KMS-11 (cell line): ENCODE measurements around the gene KLHL40.

ENCODE experiments used
- H2AFZ ChIP-seq: fragments of 200-600 bp; sonication (generic); 2 replicates; pipeline ENCODE4 v1.6.1; 2016; ENCODE audit warnings: antibody characterized with exemption, mixed run types, low read depth
- H3K27ac ChIP-seq: fragments of 200-600 bp; sonication (generic); 2 replicates; pipeline ENCODE4 v1.6.1; 2016; ENCODE audit warnings: mild to moderate bottlenecking, mixed run types
- H3K27me3 ChIP-seq: fragments of 200-600 bp; sonication (generic); 2 replicates; pipeline ENCODE4 v1.6.1; 2017; ENCODE audit warnings: mild to moderate bottlenecking, low read depth, mixed run types, moderate library complexity; ENCODE audit not compliant: insufficient read depth
- H3K36me3 ChIP-seq: fragments of 200-600 bp; sonication (generic); 2 replicates; pipeline ENCODE4 v1.6.1; 2017; ENCODE audit warnings: mild to moderate bottlenecking, mixed run types; ENCODE audit not compliant: insufficient read depth
- H3K4me1 ChIP-seq: fragments of 200-600 bp; sonication (generic); 2 replicates; pipeline ENCODE4 v1.6.1; 2016; ENCODE audit warnings: mild to moderate bottlenecking, low read depth, mixed run types; ENCODE audit not compliant: poor library complexity, severe bottlenecking
- H3K4me2 ChIP-seq: fragments of 200-600 bp; sonication (generic); 2 replicates; pipeline ENCODE4 v1.7.0; 2016; ENCODE audit warnings: mild to moderate bottlenecking, mixed run types
- H3K4me3 ChIP-seq: fragments of 200-600 bp; sonication (generic); IDR thresholded peaks from 2 replicates; pipeline ENCODE4 v1.6.1; 2017; ENCODE audit warnings: low read depth, low read length, mixed read lengths; ENCODE audit not compliant: insufficient read depth
- H3K79me2 ChIP-seq: fragments of 200-600 bp; sonication (generic); 2 replicates; pipeline ENCODE4 v1.6.1; 2016; ENCODE audit warnings: low read depth, mixed run types; ENCODE audit not compliant: insufficient read depth
- H3K9ac ChIP-seq: fragments of 200-600 bp; sonication (generic); 2 replicates; pipeline ENCODE4 v1.6.1; 2016; ENCODE audit warnings: mild to moderate bottlenecking, mixed run types
- H4K20me1 ChIP-seq: fragments of 200-600 bp; sonication (generic); 2 replicates; pipeline ENCODE4 v1.6.1; 2016; ENCODE audit warnings: mild to moderate bottlenecking, mixed run types; ENCODE audit not compliant: insufficient read depth
- TF ChIP-seq, protein P1 (sequence below): fragments of 200-600 bp; sonication (generic); conservative IDR thresholded peaks from 2 replicates; pipeline ENCODE4 v1.6.1; 2017; ENCODE audit warnings: low read depth, mild to moderate bottlenecking, antibody characterized with exemption, low read length, moderate library complexity, mixed read lengths

The KLHL40 gene

DNA sequence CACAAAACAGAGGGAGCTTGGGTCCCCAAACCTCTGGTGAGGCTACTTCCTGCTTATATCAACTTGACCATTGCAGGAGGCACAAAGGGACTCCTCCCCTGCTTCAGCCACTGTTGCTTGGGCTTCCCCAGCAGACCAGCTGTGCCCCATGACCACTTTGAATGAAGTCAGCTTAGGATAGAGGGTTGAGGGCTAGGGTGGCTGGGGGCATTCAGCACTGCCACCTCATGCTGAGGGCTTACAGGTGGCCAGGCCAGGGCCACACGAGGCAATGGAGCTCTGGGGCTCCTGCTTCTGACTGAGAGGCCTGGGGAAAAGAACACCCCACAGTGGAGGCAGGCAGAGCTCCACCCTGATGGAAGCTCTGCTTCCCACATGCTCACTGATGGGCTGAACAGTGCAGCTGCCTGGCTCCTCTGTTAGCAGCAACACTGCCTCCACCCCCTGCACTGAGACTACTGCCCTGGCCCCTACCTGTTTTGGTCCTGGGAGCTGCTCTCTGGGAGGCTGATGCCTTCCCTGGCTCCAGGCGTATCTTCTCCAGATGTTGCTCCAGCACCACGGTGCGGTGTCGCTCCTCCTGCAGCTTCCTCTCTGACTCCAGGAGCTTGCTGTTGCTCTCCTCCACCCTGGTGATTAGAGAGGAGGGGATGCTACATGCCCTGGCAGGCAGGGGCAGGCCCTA lies 27.5 kb downstream of the KLHL40 start:
- H2AFZ ChIP-seq, result no peak overlapping the region
- H3K4me2 ChIP-seq, result no peak overlapping the region

DNA sequence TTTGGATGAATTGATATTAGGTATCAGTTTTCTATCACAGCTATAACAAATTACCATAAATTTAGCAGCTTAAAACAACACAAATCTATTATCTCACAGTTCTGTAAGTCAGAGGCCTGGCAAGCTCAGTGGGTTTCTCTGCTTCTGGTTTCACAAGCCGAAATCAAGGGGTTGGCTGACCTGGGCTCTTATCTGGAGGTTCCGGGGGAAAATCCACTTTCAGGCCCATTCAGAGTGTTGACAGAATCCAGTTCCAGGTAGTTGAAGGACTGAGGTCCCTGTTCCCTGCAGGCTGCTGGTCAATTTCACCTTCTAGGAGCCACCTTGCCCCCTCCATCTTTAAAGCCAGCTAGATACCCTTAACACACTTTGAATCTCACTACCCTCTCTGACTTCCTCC lies 28.4 kb downstream of the KLHL40 start:
- Histone ChIP-seq H3K36me3 (no peaks in the 10 kb centered on the region), H2AFZ (no peak overlapping the region), H3K4me3 (no peak overlapping the region), H4K20me1 (no peaks in the 10 kb centered on the region), H3K4me2 (no peak overlapping the region), H3K27ac (no peak overlapping the region), H3K9ac (no peak overlapping the region), H3K27me3 (no peaks in the 10 kb centered on the region), H3K79me2 (no peaks in the 10 kb centered on the region), H3K4me1 (no peaks in the 10 kb centered on the region)
- TF ChIP-seq, protein P1, sequence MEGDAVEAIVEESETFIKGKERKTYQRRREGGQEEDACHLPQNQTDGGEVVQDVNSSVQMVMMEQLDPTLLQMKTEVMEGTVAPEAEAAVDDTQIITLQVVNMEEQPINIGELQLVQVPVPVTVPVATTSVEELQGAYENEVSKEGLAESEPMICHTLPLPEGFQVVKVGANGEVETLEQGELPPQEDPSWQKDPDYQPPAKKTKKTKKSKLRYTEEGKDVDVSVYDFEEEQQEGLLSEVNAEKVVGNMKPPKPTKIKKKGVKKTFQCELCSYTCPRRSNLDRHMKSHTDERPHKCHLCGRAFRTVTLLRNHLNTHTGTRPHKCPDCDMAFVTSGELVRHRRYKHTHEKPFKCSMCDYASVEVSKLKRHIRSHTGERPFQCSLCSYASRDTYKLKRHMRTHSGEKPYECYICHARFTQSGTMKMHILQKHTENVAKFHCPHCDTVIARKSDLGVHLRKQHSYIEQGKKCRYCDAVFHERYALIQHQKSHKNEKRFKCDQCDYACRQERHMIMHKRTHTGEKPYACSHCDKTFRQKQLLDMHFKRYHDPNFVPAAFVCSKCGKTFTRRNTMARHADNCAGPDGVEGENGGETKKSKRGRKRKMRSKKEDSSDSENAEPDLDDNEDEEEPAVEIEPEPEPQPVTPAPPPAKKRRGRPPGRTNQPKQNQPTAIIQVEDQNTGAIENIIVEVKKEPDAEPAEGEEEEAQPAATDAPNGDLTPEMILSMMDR, result no peak

More for the DNA sequence above, 27.5 kb downstream of the KLHL40 start:
- Histone ChIP-seq H3K27me3 (no peaks in the 10 kb centered on the region), H3K36me3 (no peaks in the 10 kb centered on the region), H3K27ac (no peak overlapping the region), H3K79me2 (no peaks in the 10 kb centered on the region), H3K9ac (no peak overlapping the region), H3K4me3 (no peak overlapping the region), H3K4me1 (no peaks in the 10 kb centered on the region), H4K20me1 (no peaks in the 10 kb centered on the region)
- TF ChIP-seq, protein P1, result no peak

DNA sequence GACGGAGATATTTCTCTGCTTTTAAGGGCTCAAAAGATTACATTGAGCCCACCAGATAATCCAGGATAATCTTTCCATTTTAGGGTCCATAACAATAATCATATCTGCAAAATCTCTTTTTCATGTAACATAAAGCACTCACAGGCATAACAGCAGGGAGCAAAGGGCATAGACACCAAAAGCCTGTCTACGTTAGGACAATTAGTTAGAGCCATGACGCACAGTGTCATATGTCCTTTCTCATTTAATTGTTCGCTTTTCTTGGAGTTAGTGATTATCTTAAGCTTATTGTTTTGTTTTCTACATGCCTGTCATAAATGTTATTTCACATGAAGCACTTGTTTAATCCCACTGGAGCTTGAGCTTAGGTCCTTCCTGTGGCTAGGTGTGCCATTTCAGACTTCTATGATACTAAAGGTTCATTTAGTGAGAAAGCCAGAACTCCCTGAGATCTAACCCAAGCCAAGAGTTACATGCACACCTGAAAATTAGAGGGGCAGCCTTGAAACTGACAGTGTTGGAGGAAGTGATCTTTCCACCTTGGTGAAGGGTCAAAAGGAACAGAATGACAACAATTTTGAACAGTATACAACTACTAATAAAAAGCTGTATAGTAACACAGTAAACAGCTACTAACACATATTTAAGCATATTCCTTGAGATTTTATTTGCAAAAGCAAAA lies 29.0 kb downstream of the KLHL40 start:
- Histone ChIP-seq H3K4me3 (no peak overlapping the region), H3K4me2 (no peak overlapping the region), H2AFZ (no peak overlapping the region), H3K27me3 (no peaks in the 10 kb centered on the region), H3K9ac (no peak overlapping the region), H3K27ac (no peak overlapping the region), H3K36me3 (no peaks in the 10 kb centered on the region), H3K4me1 (no peaks in the 10 kb centered on the region), H4K20me1 (no peaks in the 10 kb centered on the region), H3K79me2 (no peaks in the 10 kb centered on the region)
- TF ChIP-seq, protein P1, result no peak

DNA sequence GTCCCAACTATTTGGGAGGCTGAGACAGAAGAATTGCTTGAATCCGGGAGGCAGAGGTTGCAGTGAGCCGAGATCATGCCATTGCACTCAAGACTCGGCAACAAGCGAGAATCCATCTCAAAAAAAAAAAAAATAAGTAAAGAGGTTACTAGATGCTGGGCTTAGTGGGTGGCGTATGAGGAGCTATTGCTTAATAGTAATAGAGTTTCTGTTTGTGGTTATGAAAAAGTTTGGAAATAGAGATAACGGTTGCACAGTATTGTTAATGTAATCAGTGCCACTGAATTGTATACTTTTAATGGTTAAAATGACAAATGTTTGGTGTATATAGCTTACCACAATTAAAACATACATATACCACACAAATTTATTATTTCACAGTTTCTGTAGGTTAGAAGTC lies 32.0 kb downstream of the KLHL40 start:
- H2AFZ ChIP-seq, result no peak overlapping the region
- no peaks in the 10 kb centered on the region for H3K27me3 ChIP-seq
- H3K9ac ChIP-seq, result no peak overlapping the region
- H3K4me2 ChIP-seq, result no peak overlapping the region
- no peaks in the 10 kb centered on the region for H4K20me1 ChIP-seq
- TF ChIP-seq, protein P1, result no peak
- H3K79me2 ChIP-seq, result no peaks in the 10 kb centered on the region
- no peaks in the 10 kb centered on the region for H3K4me1 ChIP-seq
- no peak overlapping the region for H3K4me3 ChIP-seq
- H3K27ac ChIP-seq, result no peak overlapping the region
- no peaks in the 10 kb centered on the region for H3K36me3 ChIP-seq
